ENCODE measurements around the gene HIC2. TPM values are rescaled to one million over a fixed set of nuclear protein-coding genes. Genes with fewer than 3 reads are reported as not detected.

HIC2 gene
- total and polyA plus RNA-seq, 9 of the 15 experiments (the other 6 are each of a cell fraction or from before 2014, with no cell fraction given), result 1.7 to 117 (median 35.5) TPM

GRCh38 chr22:21448627-21449416, 31.7 kb downstream of the HIC2 start (continued):
- TF ChIP-seq MLLT1 (IDR thresholded peaks at IDR 0.05) (0 out of 4 replicates have a peak, but pooled peaks of 1 of the 2 experiments have one; percentile 41), NUFIP1 (IDR thresholded peaks at IDR 0.05; ENCODE audit: partially characterized antibody) (no peak), ID3 (CRISPR knock-in tag; IDR thresholded peaks at IDR 0.05) (no peak), ID3 (tag; IDR thresholded peaks at IDR 0.05) (peak; percentile 63), ZBED1 (IDR thresholded peaks at IDR 0.05) (peak; percentile 76), ZNF699 (CRISPR knock-in tag; IDR thresholded peaks at IDR 0.05; ENCODE audit: insufficient replicate concordance) (peak; percentile 21), ZNF133 (CRISPR knock-in tag; IDR thresholded peaks at IDR 0.05) (no peak), MBD1 (CRISPR knock-in tag; IDR thresholded peaks at IDR 0.05) (peak; percentile 92), E2F6 (IDR thresholded peaks at IDR 0.05; ENCODE audit: borderline replicate concordance in 1 of 2, extremely low read depth in 1 of 2, insufficient read depth in 1 of 2, insufficient read length in 1 of 2, low read depth in 1 of 2, low read length in 1 of 2, poor library complexity in 1 of 2, severe bottlenecking in 1 of 2) (peak in 1 of 2 experiments; percentile 37), MAZ (CRISPR knock-in tag; conservative IDR thresholded peaks at IDR 0.05 in 1 of 2, IDR thresholded peaks at IDR 0.05 in 1 of 2) (0 out of 4 replicates have a peak, but pooled peaks of 1 of the 2 experiments have one; percentile 10), TEAD4 (IDR thresholded peaks at IDR 0.05; ENCODE audit: low read length) (0 out of 2 replicates have a peak, but pooled peaks have one; percentile 6), TEAD4 (CRISPR knock-in tag; IDR thresholded peaks at IDR 0.05; ENCODE audit: borderline replicate concordance) (peak; percentile 90), CXXC5 (CRISPR knock-in tag; IDR thresholded peaks at IDR 0.05) (no peak), WHSC1 (IDR thresholded peaks at IDR 0.05; ENCODE audit: low read length) (peak; percentile 97), KLF10 (CRISPR knock-in tag; IDR thresholded peaks at IDR 0.05) (no peak), BHLHE40 (IDR thresholded peaks at IDR 0.05; ENCODE audit: low read length) (peak; percentile 7; the same call in 1 of the 2 replicates), YY1 (IDR thresholded peaks at IDR 0.05; ENCODE audit: borderline replicate concordance in 1 of 3, control insufficient read depth in 1 of 3, extremely low read depth in 1 of 3, insufficient read depth in 3 of 3, insufficient read length in 1 of 3, insufficient replicate concordance in 2 of 3, low read depth in 1 of 3, low read length in 2 of 3) (peak in 1 of 3 experiments; percentile 17), HDAC6 (IDR thresholded peaks at IDR 0.05; ENCODE audit: low read depth, low read length) (0 out of 2 replicates have a peak, but pooled peaks have one; percentile 86), BRCA1 (IDR thresholded peaks at IDR 0.05) (no peak), BRCA1 (CRISPR knock-in tag; IDR thresholded peaks at IDR 0.05) (0 out of 2 replicates have a peak, but pooled peaks have one; percentile 85)

All from K562 (cell line).